BJ (cell line): ENCODE results near the gene AVEN. TPM values are rescaled to one million over a fixed set of nuclear protein-coding genes. Genes with fewer than 3 reads are reported as not detected.

Source experiments
- CTCF ChIA-PET: fragments of 350-600 bp; formaldehyde crosslinking; extraction: SDS; loops from one replicate; lab custom pipeline; 2021; ENCODE audit warnings: antibody characterized with exemption, inconsistent platforms; lab: Yijun Ruan, JAX
- POLR2A ChIA-PET: fragments of 300-600 bp; sonication (Branson Sonifier 250); formaldehyde crosslinking; extraction: SDS; loops from one replicate; lab custom pipeline; 2021; ENCODE audit warnings: antibody characterized with exemption; lab: Charles Lee
- DNase-seq: peaks from one replicate; pipeline ENCODE4 v3.0.0-alpha.2; 2011; ENCODE audit warnings: low read depth
- H3K27me3 ChIP-seq: 2 replicates; pipeline ENCODE4 v1.6.0; 2011; ENCODE audit warnings: low read length; ENCODE audit not compliant: control insufficient read depth, insufficient read depth
- H3K36me3 ChIP-seq: 2 replicates; pipeline ENCODE4 v1.5.1; 2011; ENCODE audit warnings: low read length; ENCODE audit not compliant: control insufficient read depth, insufficient read depth
- H3K4me3 ChIP-seq: 2 replicates; pipeline ENCODE4 v1.5.1; 2011; ENCODE audit warnings: low read depth, mild to moderate bottlenecking, control low read depth, low read length
- CTCF ChIP-seq: IDR thresholded peaks from 2 replicates; pipeline ENCODE4 v1.5.1; 2011; ENCODE audit warnings: low read depth, mild to moderate bottlenecking, control low read depth, inconsistent platforms, low read length, moderate library complexity; ENCODE audit not compliant: insufficient read depth
- polyA plus RNA-seq: library from polyadenylated mRNA; depleted of rRNA; stranded (reverse); fragments of >200 nt; gene quantifications from 2 replicates; pipeline ENCODE4 v1.2.3, GENCODE V29; 2011

Gene AVEN
- polyA plus RNA-seq, 1 experiment, result 17.6 TPM

- no peak for DNase-seq
- POLR2A ChIA-PET, result no interaction called here
- CTCF ChIA-PET, result interaction anchor here (1.1 kb wide), 1 partner anchor 19 kb away, joined by 3 read pairs; no protein-coding TSS in a partner anchor
Observed at GRCh38 chr15:34043813-34044212, 4.8 kb upstream of the AVEN start.

GRCh38 chr15:34043391-34043790 lies 4.4 kb upstream of the AVEN start:
- Histone ChIP-seq H3K36me3 (no peaks in the 10 kb centered on the region), H3K4me3 (no peak overlapping the region), H3K27me3 (no peaks in the 10 kb centered on the region)
- POLR2A ChIA-PET, result no interaction called here
- TF ChIP-seq CTCF, result no peak
- CTCF ChIA-PET, result interaction anchor here (1.1 kb wide), 1 partner anchor 19 kb away, joined by 3 read pairs; no protein-coding TSS in a partner anchor
- no peak for DNase-seq

More at GRCh38 chr15:34043813-34044212, 4.8 kb upstream of the AVEN start:
- Histone ChIP-seq H3K4me3 (no peak overlapping the region), H3K27me3 (no peaks in the 10 kb centered on the region), H3K36me3 (no peaks in the 10 kb centered on the region)
- TF ChIP-seq CTCF, result no peak

- no peak for TF ChIP-seq CTCF
- ChIA-PET POLR2A (no interaction called here), CTCF (interaction anchor here (0.6 kb wide), 1 partner anchor 56 kb away, joined by 4 read pairs; no protein-coding TSS in a partner anchor)
- Histone ChIP-seq H3K36me3 (no peaks in the 10 kb centered on the region), H3K27me3 (no peaks in the 10 kb centered on the region), H3K4me3 (peak overlapping the region; percentile 91)
- no peak for DNase-seq
Observed at GRCh38 chr15:34039790-34040113, 748 bp upstream of the AVEN start.

GRCh38 chr15:34038023-34038870 lies 757 bp downstream of the AVEN start:
- TF ChIP-seq CTCF, result no peak
- ChIA-PET POLR2A (interaction anchor here (0.6 kb wide), 1 partner anchor 11 kb away, joined by 4 read pairs; no protein-coding TSS in a partner anchor), CTCF (no interaction called here)
- DNase-seq, result no peak
- no peaks in the 10 kb centered on the region for H3K36me3 ChIP-seq
- H3K27me3 ChIP-seq, result no peaks in the 10 kb centered on the region
- H3K4me3 ChIP-seq, result peak overlapping the region; percentile 91

GRCh38 chr15:34031987-34032760 lies 6.8 kb downstream of the AVEN start:
- no peak overlapping the region for H3K4me3 ChIP-seq
- CTCF ChIA-PET, result no interaction called here
- POLR2A ChIA-PET, result no interaction called here
- no peaks in the 10 kb centered on the region for H3K36me3 ChIP-seq
- TF ChIP-seq CTCF, result no peak
- no peaks in the 10 kb centered on the region for H3K27me3 ChIP-seq
- DNase-seq, result no peak
